ENCODE data around the gene SYCP1. TPM values are rescaled to one million over a fixed set of nuclear protein-coding genes. Genes with fewer than 3 reads are reported as not detected.

SYCP1 gene, protein sequence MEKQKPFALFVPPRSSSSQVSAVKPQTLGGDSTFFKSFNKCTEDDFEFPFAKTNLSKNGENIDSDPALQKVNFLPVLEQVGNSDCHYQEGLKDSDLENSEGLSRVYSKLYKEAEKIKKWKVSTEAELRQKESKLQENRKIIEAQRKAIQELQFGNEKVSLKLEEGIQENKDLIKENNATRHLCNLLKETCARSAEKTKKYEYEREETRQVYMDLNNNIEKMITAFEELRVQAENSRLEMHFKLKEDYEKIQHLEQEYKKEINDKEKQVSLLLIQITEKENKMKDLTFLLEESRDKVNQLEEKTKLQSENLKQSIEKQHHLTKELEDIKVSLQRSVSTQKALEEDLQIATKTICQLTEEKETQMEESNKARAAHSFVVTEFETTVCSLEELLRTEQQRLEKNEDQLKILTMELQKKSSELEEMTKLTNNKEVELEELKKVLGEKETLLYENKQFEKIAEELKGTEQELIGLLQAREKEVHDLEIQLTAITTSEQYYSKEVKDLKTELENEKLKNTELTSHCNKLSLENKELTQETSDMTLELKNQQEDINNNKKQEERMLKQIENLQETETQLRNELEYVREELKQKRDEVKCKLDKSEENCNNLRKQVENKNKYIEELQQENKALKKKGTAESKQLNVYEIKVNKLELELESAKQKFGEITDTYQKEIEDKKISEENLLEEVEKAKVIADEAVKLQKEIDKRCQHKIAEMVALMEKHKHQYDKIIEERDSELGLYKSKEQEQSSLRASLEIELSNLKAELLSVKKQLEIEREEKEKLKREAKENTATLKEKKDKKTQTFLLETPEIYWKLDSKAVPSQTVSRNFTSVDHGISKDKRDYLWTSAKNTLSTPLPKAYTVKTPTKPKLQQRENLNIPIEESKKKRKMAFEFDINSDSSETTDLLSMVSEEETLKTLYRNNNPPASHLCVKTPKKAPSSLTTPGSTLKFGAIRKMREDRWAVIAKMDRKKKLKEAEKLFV
- not detected for total RNA-seq

DNA sequence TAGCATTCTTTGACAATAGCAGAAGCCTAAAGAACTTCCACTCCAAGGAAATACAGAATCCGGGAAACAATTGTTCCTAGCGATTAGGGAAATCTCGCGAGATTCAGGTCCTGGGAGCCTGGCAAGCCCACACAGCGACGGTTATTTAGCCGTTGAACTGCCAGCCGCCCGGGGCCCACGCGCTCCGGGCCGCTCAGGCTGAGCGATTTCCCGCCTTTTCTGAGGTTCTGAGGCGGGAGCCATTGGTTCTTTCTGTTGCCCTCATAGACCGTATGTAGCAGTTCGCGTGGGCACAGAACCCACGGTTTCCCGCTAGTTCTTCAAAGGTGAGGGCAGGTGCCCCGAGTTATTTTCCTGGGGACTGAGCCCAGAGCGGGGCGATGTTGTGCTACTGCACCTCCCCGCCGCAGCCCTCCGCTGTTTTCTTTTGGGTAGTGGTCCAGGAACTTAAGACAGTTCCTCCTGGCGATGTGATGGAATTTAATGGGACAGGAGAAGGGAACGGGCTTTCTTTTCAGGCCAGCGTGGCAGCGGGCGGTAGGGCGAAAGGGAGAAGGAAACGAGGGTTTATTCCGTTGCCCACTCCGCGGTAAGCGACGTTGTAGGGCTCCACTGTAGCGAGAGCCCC, at the start of gene SYCP1:
Gene SYCP1 (plus strand): TSS at position 171 of the 628 bp plus-strand sequence. CDS start 602 bp downstream, outside the sequence.

DNA sequence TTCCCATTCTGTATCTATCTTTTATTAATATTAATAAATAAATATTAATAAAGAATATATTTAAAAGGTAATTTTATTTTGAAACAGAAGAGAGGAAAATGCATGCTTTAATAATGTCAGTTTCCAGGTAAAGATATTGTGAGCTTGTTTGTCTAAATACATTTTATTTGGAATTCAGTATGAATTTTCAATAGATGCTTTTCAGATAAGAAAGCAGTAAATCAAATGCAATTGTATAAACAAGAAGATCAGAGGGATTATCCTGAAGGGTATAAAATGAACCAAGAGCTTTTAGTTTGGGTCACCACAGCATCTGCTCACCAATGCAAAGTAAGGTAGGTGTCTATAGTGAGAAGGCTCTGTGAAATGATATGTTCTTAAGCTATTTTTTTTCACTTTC, 174.9 kb downstream of the SYCP1 start, which contains the start of gene TSHB:
Gene TSHB (plus strand): TSS at position 301 of the 400 bp plus-strand sequence. CDS start 3,537 bp downstream, outside the sequence.

Other genes starting within 250 kb of the SYCP1 start
- gene DENND2C, start 184.8 kb upstream of the SYCP1 start, total RNA-seq, result 2.5 TPM
- gene AMPD1, start 159.3 kb upstream of the SYCP1 start, total RNA-seq, result not detected
- gene NRAS, start 138.1 kb upstream of the SYCP1 start, total RNA-seq, result 81.0 TPM
- gene CSDE1, start 96.9 kb upstream of the SYCP1 start, total RNA-seq, result 522 TPM
- 124 TPM for gene SIKE1, start 74.2 kb upstream of the SYCP1 start, total RNA-seq
- not detected for gene TSHB, start 175.0 kb downstream of the SYCP1 start, total RNA-seq
- 46.6 TPM for gene TSPAN2, start 234.6 kb downstream of the SYCP1 start, total RNA-seq

Measured in diencephalon (tissue), 1 donor.